Stimulated activated CD8-positive, alpha-beta memory T cell treated with anti-CD3 and anti-CD28 coated beads, Interleukin-7, amount 100 ng/mL, for 48 hours (primary cell): ENCODE results near the gene ARL8B.
"Not testable (repeated sequence)": the region's sequence is repeated elsewhere in the genome, so short reads cannot be mapped to it uniquely, and the experiment has no call there.

Experiments
- DNase-seq, 2 donors: peaks; one replicate each; pipeline ENCODE4 v3.0.0-alpha.2; 2020; ENCODE audit warnings: low read depth in 1 of 2; ENCODE audit errors: extremely low read depth in 1 of 2

The ARL8B gene

DNA sequence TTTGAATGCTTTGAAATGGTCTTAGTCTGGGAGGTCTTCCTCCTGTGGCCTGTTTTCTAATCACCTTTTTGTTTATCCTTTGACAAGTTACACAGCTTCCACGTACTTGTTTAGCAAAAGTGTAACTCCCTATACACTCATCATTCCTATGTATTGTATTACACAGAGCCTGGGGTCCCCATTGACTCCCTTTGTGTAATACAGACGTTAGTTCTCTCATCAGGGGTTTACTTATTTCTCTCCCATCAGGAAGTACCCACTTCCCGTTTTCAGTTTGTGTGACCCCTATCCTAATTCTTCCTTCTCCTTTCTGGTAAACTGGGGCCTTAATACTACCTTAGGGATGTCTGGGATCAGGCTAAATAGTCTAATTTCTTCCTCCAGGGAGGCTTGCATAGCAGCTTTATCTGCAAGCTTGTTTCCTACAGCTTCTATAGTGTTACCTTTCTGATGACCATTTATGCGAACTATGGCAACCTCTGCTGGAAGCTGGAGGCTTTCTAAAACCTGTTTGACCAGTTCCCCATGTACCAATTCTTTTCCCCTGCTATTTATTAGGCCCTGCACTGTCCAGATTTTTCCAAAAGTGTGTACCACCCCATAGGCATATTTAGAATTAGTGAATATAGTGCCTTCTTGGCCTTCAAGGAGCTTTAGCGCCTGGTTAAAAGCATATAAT, 22.4 kb downstream of the ARL8B start:
- no peak for DNase-seq

GRCh38 chr3:5145120-5145519, 23.0 kb downstream of the ARL8B start:
- no peak for DNase-seq

DNA sequence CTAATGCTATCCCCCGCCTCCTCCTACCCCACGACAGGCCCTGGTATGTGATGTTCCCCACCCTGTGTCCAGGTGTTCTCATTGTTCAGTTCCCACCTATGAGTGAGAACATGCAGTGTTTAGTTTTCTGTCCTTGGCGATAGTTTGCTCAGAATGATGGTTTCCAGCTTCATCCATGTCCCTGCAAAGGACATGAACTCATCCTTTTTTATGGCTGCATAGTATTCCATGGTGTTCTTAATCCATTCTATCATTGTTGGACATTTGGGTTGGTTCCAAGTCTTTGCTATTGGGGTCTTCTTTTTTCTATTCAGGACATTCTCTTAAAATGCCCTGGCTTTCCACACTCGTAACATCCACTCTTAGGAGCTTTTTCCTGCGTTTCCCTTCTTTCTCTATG, 25.1 kb downstream of the ARL8B start:
- DNase-seq = not testable (repeated sequence)

- DNase-seq = no peak
Measured at GRCh38 chr3:5149306-5149880, 27.3 kb downstream of the ARL8B start.

GRCh38 chr3:5151586-5151985, 29.5 kb downstream of the ARL8B start:
- no peak for DNase-seq

GRCh38 chr3:5153074-5153473, 31.0 kb downstream of the ARL8B start:
- DNase-seq = no peak

DNA sequence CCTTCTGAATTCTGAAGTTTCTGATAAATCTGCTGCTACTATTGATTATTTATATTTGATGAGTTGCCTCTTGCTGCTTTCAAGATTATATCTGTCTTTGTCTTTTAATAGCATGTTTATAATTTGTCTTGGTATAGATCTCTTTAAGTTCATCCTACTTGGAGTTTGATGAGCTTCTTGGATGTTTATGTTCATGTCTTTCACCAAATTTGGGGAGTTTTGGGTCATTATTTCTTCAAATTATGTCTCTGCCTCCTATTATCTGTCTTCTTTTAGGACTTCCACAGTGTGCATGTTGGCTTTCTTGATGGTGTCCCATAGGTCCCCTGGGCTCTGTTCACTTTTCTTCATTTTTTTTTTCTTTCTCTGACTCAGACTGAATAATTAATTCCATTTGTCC, 33.1 kb downstream of the ARL8B start:
- no peak for DNase-seq

DNA sequence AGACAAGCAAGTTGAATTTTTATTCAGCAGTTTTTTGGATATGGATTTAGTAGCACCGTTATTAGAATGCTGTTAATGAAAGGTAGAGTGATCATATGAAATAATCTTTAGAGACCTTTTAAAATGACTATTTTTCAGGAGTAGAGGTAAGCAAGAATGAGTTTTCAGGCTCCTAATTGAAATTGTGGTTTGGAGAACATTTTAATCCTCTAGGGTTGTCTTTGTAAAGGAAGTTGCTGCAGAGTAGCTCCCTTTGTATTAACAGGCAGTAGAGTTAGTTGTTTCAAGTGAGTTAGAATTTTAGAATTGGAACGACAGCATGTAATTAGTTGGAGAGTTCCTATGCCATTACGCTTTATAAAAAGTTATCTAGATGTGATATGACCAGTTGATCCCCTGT, 38.2 kb downstream of the ARL8B start:
- no peak for DNase-seq

DNA sequence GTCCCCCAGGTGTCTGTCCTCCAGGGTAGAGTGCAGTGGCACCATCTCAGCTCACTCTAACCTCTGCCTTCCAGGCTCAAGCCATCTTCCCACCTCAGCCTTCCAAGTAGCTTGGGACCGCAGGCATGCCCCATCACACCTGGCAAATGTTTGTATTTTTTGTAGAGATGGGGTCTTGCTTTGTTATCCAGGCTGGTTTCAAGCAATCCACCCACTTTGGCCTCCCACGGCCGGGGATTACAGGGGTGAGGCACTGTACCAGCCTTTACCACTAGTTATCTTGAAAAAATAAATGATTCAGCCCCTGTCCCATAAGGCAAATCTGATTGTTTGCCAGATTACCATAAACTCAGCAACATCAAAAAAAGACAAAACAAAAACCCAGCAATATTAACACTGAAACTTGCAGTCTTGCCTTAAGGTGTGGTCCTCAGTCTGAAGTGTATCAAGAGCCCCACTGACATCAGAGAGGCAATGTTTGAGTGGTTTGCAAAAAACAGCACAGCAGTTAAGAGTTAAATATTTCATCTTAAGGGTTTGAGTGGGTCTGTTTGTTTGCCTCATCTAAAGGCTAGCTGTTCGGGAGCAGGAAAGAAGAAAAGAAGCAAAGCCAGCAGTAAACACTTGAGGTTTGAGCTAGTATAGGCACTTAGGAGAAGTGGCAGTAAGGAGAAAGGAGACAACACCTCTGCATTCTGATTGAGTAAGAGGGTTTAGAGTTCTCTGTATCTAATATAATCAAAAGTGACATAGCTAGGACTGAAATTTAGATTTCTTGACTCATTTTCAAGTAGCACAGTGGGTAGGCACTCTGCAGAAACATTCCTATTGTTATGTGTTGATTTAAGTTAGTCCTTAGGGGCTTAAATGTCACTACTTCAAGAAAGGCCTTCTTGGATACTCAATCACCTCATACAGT, 39.1 kb downstream of the ARL8B start:
- DNase-seq = no peak

GRCh38 chr3:5162102-5162501, 40.0 kb downstream of the ARL8B start:
- DNase-seq = no peak

DNA sequence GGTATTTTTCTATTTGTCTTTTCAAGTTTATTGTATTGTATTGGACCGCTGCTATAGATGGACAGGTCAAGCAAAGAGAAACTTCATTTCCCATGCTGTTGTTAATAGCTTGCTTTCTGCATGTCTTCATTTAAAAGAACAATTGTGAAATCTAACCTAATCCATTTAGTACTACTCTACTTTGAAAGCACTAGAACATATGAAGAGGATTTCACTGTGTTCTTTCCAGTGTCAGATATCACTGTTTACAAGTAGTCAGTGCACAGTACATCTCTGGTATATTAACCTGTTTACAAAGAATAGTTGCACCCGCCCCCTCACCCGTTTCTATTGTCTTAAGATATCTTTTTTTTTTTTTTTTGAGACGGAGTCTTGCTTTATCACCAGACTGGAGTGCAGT, 43.6 kb downstream of the ARL8B start:
- DNase-seq = no peak

GRCh38 chr3:5166846-5167245, 44.8 kb downstream of the ARL8B start:
- DNase-seq = no peak

GRCh38 chr3:5168110-5168509, 46.0 kb downstream of the ARL8B start:
- DNase-seq = no peak

DNA sequence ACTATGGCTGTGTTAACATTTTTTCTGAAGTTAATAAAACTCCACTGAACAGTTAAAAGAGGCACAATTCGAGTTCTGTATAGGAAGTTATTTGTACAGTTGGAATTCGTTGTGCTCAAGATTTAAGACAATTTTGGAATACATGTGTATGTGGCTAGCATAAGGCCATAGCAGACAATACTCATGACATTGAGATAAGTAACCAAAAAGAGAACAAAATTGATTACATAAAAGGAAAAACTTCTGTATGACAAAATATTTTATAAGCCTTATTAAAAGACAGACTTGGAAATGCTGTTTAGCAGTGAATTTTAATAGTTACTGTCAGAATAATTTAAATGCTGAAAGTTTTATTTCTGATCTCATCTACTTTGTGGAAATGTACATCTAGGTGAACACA, 47.7 kb downstream of the ARL8B start:
- DNase-seq = no peak

DNA sequence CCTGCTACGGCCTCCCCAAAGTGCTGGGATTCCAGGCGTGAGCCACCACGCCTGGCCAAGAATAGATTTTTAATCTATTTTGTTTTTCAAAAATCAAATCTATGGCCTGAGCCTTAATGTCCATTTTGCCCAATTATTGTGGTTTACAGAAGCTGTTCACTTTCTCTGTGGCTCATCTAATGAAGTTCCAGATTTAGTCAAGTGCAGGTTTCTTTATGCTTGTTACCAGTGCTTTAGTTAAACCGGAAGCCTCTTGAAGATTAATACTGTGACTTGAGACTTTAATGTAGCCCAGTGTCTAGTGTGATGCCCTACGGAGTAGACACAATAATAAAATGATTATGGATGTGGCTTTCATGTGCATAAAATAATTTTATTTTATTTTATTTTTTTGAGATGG, 48.9 kb downstream of the ARL8B start:
- DNase-seq = no peak

GRCh38 chr3:5172018-5172417, 49.9 kb downstream of the ARL8B start:
- no peak for DNase-seq

DNA sequence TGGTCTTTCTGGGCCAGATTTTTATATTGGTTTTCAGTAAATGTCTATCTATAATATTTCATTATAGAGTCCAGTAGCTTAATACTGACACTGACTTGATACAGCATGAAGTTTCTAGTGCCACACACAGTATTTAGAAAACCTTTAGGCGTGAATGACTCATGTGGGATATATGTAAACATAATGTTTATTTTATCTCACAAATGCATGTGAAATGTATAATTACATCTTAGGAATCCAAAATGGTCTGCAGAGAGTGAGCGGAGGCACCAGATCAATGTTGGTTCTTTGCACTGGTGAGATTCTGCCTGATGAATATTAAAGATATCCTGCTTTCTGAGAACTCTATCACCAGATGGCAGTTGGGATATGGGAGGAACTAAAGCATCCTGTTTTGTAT, 56.9 kb downstream of the ARL8B start:
- DNase-seq = not testable (repeated sequence)

DNA sequence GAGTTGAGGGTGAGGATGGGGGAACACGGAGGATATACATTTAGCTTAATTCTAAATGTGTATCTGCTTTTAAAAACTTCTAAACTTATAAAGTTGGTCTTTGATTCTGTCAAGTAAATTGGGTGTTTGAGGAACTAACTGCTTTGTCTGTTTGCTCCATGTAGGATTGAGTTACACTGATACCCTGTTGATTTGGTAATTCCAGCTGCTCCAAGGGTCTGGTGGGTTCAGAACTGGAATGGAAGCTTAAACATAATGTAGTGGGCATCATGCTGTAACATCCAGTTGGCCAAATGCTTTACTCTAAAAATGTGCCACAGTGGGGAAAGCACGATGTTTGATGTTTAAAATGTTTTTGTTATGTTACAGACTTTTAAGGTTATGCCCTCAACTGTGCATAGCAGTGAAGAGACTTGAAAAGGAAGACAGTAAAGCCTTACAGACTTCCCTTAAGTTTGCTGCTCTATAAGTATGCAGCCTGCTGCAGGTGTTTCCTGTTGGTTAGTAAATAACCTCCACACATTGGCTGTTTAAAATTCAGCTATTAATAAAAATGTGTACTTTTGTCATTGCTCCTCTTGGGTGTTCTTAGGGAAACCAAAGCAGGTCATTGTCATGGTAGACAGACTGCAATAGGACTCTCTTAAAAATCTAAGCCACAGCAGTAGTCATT, 59.5 kb downstream of the ARL8B start:
- no peak for DNase-seq

DNA sequence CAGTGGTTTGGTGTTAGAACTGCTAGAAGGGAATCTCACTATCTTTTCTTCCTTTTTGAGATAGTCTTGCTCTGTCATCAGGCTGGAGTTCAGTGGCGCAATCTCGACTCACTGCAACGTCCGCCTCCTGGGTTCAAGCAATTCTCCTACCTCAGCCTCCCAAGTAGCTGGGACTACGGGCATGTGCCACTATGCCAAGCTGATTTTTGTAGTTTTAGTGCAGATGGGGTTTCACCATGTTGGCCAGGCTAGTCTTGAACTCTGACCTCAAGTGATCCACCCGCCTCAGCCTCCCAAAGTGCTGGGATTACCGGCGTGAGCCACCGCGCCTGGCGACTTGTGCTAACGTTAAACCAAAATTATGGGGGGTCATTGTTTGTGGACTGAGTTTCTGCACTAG, 61.6 kb downstream of the ARL8B start:
- DNase-seq = not testable (repeated sequence)

GRCh38 chr3:5184499-5184898, 62.4 kb downstream of the ARL8B start:
- no peak for DNase-seq

GRCh38 chr3:5185093-5185673, 63.1 kb downstream of the ARL8B start:
- no peak for DNase-seq
